DMS79 (cell line): ENCODE data around the gene ANKRD61.
"Not testable (repeated sequence)": the region's sequence is repeated elsewhere in the genome, so short reads cannot be mapped to it uniquely, and the experiment has no call there.

Source experiments
- DNase-seq: peaks from one replicate; lab custom pipeline; 2025; lab: John Stamatoyannopoulos, UW

ANKRD61 gene

DNA sequence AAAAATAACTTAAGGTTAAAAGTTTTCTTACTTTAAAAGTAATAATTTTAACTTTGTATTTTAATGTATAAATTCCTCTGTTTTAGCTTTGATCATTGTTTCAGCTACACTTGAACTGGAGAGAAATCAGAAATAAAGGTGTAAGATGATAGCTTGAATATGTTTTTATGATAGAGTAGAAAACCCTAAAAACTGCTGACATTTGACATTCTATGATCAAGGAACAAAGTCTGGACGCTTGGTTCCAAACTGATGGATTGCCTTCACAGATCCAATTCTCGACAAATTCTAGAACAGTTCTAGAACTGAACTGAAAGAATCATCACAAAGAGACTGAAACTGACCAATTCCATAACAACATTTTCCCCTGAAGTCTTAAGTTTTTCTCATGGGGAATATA is at the start of gene ANKRD61:
Gene ANKRD61, plus strand, starts transcription at position 389 of the 400 bp plus-strand sequence. Its CDS starts 0 bp downstream, at position 389.
- no peak for DNase-seq

DNA sequence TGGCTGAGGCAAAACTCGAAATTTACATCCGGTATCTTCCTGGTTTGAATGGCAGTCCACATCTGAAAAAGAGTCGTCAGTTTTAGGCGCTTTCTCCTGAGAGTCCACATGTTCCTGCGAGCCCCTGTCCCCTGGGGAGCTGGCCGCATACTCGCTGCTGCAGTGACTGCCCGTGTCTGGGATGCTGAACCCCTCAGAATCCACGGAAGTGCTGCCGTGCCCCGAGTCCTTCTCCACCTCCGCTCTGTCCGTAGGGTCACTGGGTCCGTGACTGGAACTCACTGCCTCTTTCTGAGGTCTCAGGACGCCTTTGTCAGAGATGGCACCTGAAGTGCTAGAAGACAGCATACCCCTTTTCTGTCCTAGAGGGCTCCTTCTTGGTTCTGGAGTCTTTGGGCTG is 44.1 kb upstream of the ANKRD61 start:
- not testable (repeated sequence) for DNase-seq

DNA sequence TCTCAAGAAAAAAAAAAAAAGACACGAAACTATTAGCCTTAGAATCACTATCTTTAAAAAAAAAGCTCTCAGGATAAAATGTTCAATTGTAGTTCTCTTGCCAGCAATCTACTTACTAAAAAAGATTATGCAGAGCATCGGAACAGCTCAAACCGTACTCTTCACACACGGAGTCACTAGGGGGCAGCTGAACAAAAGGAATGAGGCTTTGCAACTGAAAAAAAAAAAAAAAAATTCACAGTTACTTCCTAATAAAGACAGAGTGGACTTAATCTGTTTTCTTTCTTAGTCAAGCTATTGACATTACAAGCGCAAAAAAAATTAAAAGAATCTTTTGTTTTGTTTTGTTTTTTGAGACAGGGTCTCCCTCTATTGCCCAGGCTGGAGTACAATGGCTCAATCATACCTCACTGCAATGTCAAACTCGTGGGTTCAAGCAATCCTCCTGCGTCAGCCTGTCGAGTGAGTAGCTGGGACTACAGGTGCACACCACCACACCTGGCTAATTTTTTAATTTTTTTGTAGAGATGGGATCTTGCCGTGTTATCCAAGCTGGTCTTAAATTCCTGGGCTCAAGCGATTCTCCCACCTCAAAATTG is 33.9 kb upstream of the ANKRD61 start:
- peak; percentile 51 for DNase-seq

DNA sequence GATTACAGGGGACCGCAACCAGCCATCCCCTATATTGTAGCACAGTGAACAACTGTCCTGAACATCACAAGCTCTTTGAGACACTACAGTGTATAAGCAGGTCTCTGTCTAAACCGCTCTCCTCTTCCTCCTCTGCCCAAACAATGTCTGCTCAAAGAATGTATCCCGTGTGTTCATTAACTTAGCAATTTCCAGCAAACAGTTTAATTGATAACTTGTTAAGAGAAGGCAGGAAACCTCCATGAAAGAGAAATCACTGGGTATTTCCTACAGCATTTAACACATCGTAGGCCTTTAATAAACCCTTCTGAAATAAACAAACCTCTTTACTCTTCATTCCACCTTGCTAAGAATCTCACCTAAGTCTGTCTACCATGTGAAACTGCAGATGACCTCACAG is 23.8 kb upstream of the ANKRD61 start:
- DNase-seq: no peak

DNA sequence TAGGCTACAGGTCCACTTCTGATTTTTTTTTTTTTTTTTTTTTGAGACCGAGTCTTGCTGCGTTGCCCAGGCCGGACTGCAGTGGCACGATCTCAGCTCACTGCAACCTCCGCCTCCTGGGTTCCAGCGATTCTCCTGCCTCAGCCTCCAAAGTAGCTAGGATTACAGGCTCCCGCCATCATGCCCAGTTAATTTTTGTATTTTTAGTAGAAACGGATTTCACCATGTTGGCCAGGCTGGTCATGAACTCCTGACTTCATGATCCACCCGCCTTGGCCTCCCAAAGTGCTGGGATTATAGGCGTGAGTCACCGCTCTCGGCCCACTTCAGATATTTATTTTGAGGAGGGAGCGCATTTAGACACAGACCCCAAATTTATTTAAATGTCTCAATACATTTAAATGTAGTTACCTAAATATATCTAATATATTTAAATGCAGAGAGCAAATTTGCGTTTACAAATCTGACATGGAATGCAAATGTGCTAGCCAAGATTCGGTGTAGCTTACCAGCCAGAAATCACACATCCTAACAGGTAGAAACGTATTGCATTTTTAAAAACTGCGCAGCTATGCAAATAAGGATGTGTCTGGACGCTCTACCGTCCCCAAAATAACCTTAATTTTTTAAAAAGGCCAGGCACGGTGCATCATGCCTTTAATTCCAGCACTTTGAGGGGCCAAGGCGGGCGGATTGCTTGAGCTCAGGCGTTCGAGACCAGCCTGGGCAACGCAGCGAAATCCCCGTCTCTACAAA is 23.2 kb upstream of the ANKRD61 start:
- not testable (repeated sequence) for DNase-seq

DNA sequence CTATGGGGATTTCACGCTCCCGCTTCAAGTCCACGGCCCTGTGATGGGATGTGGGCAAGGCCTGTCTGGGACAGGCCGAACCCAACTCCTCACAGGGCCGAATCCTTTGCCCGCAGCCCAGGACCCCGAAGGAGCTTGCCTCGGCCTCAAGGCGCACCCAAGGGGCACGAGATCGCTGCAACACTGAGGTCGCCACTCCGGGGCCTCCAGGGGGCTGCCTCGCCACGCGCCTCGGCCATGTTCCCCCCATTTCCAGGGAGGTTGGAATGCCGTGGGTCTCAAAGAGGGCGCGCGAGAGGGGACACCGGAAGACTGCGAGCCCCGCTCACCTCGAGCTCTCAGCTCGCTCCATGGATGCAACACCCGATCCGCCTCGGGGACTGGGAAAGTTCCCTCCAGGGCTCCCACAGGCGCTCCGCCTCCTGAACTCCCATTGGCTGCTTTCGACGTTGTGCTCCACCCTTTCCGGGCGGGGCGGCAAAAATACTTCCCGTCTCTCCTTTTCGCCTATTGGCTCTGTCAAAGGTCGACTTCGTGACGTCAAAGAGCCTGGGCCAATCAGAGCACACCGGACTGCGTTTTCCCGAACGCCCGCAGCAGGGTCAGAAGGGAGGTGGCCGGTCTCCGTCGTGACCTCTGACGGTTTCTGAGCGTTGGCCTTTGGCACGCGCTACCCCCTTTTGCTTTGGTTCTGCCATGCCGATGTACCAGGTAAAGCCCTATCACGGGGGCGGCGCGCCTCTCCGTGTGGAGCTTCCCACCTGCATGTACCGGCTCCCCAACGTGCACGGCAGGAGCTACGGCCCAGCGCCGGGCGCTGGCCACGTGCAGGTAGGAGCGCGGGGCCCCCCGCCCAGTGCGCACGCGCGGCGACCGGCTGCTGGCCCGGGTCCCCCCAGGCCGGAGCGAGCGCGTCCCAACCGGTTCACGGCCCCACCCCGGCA is 22.2 kb upstream of the ANKRD61 start, which contains the start of the genes AIMP2 and PMS2:
Gene AIMP2, plus strand, starts transcription at position 605 of the 944 bp plus-strand sequence. Its CDS starts 92 bp downstream, at position 697.
Gene PMS2, minus strand, starts transcription at position 382 of the 944 bp plus-strand sequence. Its CDS starts 30 bp downstream, at position 352.
- peak; percentile 98 for DNase-seq

DNA sequence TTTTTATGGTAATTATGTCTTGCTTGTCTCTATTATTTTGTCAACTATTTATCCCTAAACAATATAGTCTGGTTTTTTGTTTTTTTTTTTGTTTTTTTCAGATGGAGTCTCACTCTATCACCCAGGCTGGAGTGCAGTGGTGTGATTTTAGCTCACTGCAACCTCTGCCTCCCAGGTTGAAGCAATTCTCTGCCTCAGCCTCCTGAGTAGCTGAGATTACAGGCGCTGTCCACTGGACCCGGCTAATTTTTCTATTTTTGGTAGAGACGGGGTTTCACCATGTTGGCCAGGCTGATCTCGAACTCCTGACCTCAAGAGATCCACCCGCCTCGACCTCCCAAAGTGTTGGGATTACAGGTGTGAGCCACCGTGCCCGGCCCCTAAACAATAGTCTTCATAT is 20.8 kb upstream of the ANKRD61 start:
- DNase-seq: not testable (repeated sequence)

DNA sequence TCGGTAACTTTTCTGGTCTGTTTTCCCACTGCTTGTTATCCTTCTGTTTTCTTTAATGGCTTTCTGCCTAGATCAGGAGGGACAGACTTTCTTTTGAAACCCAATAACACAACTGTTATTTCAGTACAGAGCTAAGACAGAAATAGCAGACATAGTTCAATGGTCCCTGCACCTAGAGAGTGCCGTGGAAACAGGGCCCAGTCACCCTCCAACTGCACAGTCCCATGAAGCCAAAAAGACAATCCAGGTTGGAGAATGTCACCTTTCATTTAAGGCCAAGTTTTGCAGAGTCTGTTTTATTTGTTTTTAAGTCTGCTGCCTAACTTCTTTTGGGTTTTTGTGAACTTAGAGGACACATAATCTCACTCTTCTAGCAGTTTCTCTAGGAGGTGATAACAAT is 19.6 kb upstream of the ANKRD61 start:
- DNase-seq: no peak

DNA sequence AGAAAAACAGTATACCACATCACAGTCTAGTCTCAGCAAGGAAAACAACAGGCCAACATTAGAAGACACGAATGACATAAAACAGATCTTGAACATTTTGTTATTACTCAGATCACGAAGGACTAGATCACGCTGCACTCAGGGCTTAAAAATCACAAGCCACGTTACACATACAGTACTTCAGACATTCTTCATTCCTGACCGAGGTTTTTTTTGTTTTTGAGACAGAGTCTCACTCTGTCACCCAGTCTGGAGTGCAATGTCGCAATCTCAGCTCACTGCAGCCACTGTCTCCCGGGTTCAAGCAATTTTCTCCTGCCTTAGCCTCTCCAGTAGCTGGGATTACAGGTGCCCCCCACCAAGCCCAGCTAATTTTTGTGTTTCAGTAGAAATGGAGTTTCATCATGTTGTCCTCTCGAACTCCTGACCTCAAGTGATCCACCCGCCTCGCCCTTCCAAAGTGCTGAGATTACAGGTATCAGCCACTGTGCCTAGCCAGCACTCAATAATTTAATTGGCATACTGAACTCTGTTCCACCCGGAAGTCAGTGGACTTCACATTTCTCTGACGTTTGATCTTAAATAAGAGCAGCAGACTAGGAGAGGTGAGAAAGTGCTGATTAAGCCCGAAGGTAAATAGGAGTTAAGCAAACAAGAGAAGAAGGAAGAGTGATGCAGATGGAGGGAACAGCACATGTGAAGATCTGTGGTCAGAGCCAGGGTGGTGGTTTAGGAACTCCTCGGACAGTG is 18.6 kb upstream of the ANKRD61 start:
- DNase-seq: no peak

DNA sequence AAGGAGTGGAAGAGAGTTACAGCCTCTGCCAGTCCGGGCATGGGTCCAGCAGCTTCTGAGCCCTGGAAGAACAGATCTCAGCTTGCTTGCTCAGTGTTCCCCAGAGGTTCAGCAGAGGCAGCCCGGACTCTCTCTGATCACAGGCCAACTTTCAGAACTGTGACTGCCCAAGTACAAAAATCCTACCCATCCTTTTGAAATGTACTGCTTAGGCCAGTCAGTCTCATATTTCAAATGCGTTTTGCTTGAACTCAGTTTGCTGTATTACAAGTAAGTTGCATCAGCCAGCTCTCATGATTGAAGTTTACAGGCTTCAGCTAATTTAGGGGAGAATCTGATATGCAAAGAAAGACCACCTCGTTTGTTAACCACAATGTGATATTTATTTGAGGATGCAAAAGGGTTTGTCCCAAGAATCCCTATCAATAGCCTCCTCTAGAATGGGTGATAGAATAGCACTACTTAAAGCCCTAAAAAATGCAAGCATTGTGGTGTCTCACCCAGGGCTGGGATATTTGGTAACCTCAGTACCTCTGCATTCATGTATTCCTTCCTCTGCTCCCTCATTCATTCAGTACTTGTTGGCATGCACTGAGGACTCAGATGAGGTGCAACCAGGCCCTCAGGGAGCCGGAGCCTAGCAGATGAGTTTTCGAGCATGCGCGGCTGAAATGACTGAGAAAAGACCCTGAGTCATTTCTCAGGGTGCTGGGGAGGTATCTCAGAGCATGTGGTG is 15.1 kb upstream of the ANKRD61 start:
- peak; percentile 90 for DNase-seq

DNA sequence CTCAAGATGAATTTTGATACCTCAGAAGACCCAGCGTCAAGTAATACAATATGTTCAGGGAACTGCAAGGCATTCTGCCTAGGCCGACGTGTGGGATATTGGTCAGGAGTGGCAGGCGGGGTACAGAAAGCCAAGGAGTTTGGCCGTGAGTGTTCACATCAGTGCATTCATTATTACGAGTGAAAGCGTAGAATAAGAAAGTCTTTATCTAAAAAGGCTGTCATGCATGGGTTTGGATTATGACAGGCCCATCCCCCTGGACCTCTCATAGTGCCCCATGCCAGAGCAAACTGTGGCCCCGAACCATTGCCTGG is 14.6 kb upstream of the ANKRD61 start:
- DNase-seq: no peak

DNA sequence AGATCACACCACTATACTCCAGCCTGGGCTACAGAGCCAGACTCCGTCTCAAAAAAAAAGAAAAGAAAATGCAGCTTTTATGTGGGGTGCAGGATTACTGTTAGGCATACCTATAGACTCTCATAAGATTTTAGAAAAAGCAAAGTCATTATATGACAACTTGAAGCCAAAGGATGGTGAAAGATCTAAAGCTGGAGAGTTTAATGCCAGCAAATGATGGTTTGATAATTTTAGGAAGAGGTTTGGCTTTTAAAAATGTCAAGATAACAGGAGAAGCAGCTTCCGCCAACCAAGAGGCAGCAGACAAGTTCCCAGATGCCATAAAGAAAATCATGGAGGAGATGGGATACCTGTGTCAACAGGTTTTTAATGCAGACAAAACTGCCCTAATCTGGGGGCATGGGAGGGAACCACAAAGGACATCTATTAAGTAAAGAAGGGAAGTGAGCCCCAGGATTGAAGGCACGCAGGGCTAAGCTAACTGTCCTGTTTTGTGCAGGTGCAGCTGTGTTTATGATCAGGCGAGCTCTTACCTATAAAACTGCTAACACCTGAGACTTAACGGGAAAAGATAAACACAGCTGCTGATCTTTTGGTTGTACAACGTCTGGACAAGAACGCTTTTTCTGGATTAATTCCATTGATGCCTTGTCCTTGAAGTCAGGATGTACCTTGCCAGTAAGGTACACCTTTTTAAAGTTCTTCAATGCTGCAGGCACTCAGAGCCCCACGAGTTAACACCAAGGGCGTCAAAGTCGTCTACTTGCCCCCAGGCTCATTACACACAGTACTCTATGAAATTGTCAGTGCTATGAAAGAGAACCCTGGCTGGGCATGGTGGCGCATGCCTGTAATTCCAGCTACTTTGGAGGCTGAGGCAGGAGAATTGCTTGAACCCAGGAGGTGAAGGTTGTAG is 10.5 kb upstream of the ANKRD61 start:
- DNase-seq: peak; percentile 37

DNA sequence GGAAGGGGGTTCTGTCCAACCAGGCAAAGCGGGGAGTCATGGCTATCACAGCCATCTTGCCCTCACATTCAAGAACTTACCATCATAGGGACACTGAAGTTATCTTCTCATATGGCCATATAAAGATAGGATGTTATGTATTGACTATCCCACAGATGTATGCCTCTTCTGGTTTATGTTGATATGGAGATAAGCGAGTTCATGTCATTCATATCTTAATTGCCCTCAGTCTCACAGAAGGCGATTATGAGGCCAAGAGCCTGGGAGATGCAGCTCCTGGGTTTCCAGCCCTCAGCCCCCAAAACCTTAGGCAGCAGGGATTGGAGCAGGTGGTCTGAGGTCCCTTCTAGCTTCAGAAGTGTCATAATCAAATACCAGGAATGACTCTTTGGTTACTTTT is 8.5 kb upstream of the ANKRD61 start:
- no peak for DNase-seq

DNA sequence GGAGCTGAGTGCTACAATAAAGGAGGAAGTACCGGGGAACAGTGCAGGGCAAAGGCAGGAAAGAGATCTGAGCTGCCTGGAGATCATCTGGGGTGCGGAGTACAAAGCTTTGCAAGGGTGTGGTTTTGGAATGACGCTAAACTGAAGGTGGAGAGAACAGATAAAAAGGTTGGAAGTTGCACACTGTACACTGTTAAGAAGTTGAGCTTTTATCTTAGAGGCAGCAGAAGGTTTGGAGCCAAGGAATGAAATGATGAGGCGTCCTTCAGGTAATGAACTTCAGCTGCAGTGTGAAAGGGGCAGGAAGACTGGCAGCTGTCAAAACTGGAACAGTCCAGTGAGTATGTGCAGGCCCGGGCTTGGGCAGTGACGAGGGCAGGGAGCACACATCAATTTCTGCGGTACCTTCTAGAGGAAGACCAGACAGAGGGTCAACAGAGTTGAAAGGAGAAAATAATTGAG is 7.2 kb upstream of the ANKRD61 start:
- DNase-seq: no peak

DNA sequence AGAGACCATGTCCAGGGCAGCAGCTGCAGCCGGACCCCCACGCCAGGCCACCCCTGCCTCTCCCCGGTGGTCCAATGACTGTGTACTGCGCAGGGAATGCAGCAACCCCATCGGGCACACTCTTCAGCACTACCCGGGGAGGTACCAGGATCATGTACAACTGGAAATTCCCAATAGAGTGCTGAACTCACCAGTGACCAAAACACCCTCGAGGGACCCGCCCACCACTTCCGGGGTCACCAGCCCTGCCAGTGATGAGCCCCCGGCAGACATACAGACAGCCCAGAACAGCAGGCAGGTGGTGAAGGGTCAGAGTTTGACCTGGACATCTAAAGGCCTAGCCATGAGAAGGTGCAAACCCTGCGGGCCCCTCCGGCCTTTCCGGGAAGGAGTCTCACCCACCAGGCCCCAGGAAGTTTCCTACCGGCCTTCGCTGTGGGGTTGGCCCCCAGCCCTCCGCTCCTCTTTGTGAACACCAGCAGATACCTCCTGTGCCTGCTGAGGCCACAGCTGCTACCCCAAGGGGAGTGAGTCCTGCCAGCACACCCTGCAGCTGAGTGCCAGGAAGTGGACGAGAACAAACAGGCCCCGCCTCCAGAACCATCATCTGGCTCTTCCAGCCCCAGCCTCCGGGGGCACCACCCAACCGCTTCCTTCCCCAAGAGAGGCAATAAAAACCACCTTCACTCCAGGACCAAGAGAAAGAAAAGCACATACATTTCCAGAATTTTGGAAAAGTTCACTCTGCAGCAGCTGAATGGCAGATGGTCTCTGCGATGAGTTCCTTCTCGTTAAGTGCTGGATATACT is 5.0 kb upstream of the ANKRD61 start:
- DNase-seq: no peak

DNA sequence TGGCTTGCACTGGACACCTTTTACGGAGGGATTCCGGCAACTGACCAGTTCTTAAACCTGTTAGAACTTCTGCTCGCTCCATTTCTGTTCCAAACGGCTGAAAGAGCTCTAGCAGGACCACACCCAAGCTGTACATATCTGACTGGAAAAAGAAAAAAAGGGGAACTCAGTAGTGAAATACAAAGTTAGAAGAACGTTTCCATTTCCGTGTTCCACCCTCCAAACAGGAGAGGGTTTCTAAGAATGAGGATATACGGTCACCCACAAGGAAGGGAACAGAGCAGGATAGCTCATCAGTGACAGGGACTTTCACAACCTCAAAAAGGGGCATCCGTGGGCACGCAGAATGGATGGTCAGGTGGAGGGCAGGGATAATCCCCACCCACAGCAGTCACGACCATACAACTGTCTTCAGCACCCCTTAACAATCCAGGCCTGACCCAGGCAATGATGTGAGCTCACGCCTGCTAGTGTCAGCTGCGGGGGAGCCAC is 4.3 kb upstream of the ANKRD61 start:
- DNase-seq: no peak

DNA sequence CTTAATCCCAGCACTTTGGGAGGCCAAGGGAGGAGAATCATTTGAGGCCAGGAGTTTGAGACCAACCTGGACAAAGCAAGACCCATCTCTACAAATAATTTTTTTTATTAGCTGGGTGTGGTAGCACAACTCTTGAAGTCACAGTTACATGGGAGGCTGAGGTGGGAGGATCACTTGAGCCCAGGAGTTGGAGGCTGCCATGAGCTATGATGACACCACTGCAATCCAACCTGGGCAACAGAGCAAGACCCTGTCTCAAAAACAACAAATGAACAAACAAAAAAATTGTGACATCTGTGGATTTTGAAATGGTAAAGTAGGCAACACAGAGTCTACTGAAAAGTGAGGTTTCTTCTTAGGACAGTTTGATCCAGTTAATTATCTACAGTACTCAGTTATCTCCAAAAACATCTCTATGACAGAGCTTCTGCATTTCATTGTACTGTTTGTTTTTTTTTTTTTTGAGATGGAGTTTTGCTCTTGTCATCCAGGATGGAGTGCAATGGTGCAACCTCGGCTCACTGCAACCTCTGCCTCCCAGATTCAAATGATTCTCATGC is 3.3 kb upstream of the ANKRD61 start:
- no peak for DNase-seq

DNA sequence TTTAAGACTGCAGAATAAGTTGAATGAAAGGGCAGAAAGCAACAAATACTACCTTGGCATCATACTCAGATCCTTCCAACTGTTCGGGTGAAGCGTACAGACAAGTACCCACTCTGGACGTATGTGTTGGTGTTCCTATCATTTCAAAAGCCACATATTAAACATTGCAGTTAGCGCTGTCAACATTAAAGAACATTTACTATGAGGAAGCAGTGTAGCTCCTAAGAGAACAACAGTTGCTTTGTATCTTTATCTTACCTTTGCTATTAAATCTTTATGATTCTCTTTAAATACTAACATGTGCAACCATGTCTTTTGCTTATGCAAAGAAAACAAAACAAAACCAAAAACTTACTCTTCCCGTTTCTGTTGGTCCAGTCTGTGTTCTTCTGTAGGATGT is 2.6 kb upstream of the ANKRD61 start:
- DNase-seq: no peak

DNA sequence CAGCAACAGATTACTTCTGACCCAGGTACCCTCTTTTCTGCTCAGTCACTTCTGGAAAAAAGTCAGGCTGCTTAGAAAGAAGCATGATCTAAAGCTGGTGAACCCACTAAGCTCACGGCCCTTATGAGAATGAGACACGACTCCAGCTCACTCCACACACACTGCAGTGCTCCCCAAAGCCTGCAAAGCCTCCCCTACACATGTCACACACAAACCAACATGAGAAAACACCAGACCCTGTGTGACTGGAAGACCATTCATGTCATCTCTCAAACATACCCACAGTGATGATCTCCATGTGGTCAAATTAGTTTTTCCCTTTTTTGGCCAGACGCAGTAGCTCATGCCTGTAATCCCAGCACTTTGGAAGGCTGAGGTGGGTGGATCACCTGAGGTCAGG is 391 bp downstream of the ANKRD61 start:
- no peak for DNase-seq
